ENCODE measurements around the gene MSTN.

GRCh38 chr2:190063624-190064023 is 1.1 kb upstream of the MSTN start:
- TF ChIP-seq CTCF (IDR thresholded peaks at IDR 0.05) (no peak), POLR2A (IDR thresholded peaks at IDR 0.05) (no peak)

Data from adrenal gland (tissue), 5 donors.